ENCODE measurements around the gene SKIDA1. TPM values are rescaled to one million over a fixed set of nuclear protein-coding genes. Genes with fewer than 3 reads are reported as not detected.

SKIDA1 gene
- total RNA-seq, 1 donor from 2014 or later = 0.69 TPM

GRCh38 chr10:21490711-21491105 is 34.8 kb downstream of the SKIDA1 start:
- H3K9me3 ChIP-seq = no peaks in the 10 kb centered on the region
- H3K4me3 ChIP-seq = no peak overlapping the region
- peaks cover 16% of the 10 kb centered on the region for H3K4me1 ChIP-seq
- H3K36me3 ChIP-seq = no peaks in the 10 kb centered on the region
- intact Hi-C loops (cut with DNase I) = no loop called here
- no peak overlapping the region for H3K27ac ChIP-seq
- peaks cover 4% of the 10 kb centered on the region for H3K27me3 ChIP-seq
- DNase-seq (no peak), ATAC-seq (no peak)
- no peak for TF ChIP-seq CTCF (IDR thresholded peaks at IDR 0.05)

- Histone ChIP-seq H3K4me3 (no peak overlapping the region), H3K27ac (no peak overlapping the region), H3K9me3 (no peaks in the 10 kb centered on the region), H3K27me3 (peaks cover 4% of the 10 kb centered on the region), H3K36me3 (no peaks in the 10 kb centered on the region), H3K4me1 (peaks cover 15% of the 10 kb centered on the region)
- no peak for TF ChIP-seq CTCF (IDR thresholded peaks at IDR 0.05)
- intact Hi-C loops (cut with DNase I) = no loop called here
- ATAC-seq (no peak), DNase-seq (no peak)
Observed at GRCh38 chr10:21490028-21490710, 35.3 kb downstream of the SKIDA1 start.

- H3K36me3 ChIP-seq = no peaks in the 10 kb centered on the region
- DNase-seq = no peak
- no peaks in the 10 kb centered on the region for H3K27me3 ChIP-seq
- no peak overlapping the region for H3K27ac ChIP-seq
- intact Hi-C loops (cut with DNase I) = no loop called here
- TF ChIP-seq CTCF (IDR thresholded peaks at IDR 0.05) = no peak
- no peak for ATAC-seq
- H3K9me3 ChIP-seq = no peaks in the 10 kb centered on the region
- H3K4me1 ChIP-seq = peaks cover 3% of the 10 kb centered on the region
- no peak overlapping the region for H3K4me3 ChIP-seq
Observed at GRCh38 chr10:21488957-21489446, 36.5 kb downstream of the SKIDA1 start.

- H3K4me1 ChIP-seq = no peaks in the 10 kb centered on the region
- intact Hi-C loops (cut with DNase I) = no loop called here
- no peak overlapping the region for H3K27ac ChIP-seq
- no peaks in the 10 kb centered on the region for H3K9me3 ChIP-seq
- ATAC-seq (no peak), DNase-seq (no peak)
- no peaks in the 10 kb centered on the region for H3K27me3 ChIP-seq
- TF ChIP-seq CTCF (IDR thresholded peaks at IDR 0.05) = no peak
- no peaks in the 10 kb centered on the region for H3K36me3 ChIP-seq
- H3K4me3 ChIP-seq = no peak overlapping the region
Observed at GRCh38 chr10:21488246-21488956, 37.1 kb downstream of the SKIDA1 start.

- Histone ChIP-seq H3K4me1 (no peaks in the 10 kb centered on the region), H3K4me3 (no peak overlapping the region), H3K27me3 (no peaks in the 10 kb centered on the region), H3K36me3 (no peaks in the 10 kb centered on the region), H3K9me3 (no peaks in the 10 kb centered on the region), H3K27ac (no peak overlapping the region)
- intact Hi-C loops (cut with DNase I) = no loop called here
- TF ChIP-seq CTCF (IDR thresholded peaks at IDR 0.05) = no peak
- ATAC-seq (no peak), DNase-seq (no peak)
Observed at GRCh38 chr10:21487416-21488180, 37.9 kb downstream of the SKIDA1 start.

Data from upper lobe of right lung (tissue), 1 donor.